H1 (cell line): ENCODE measurements around the gene CNGA2. TPM values are rescaled to one million over a fixed set of nuclear protein-coding genes. Genes with fewer than 3 reads are reported as not detected.

ENCODE experiments used
- CTCF ChIA-PET: fragments of 300-600 bp; sonication (Branson Sonifier 250); formaldehyde crosslinking; loops from one replicate; lab custom pipeline; 2021; ENCODE audit not compliant: partially characterized antibody; lab: Charles Lee
- POLR2A ChIA-PET: fragments of 300-600 bp; sonication (Branson Sonifier 250); formaldehyde crosslinking; loops from one replicate; lab custom pipeline; 2021; ENCODE audit warnings: inconsistent platforms; ENCODE audit not compliant: partially characterized antibody; lab: Charles Lee
- DNase-seq, 2 experiments: peaks; one replicate each; pipeline versions ENCODE4 v3.0.0 to v3.0.0-alpha.2; 2010 to 2022; ENCODE audit warnings: low spot score in 2 of 2, low read depth in 1 of 2, mixed read lengths in 1 of 2
- FAIRE-seq: peaks from 2 replicates; lab custom pipeline; 2011; peaks lifted over from hg19 to GRCh38; lab: Jason Lieb, UNC
- H2AFZ ChIP-seq: 2 replicates; pipeline ENCODE4 v1.8.1; 2012; ENCODE audit warnings: low read length, inconsistent platforms
- H2AK5ac ChIP-seq: 2 replicates; pipeline ENCODE4 v1.6.1; 2013; ENCODE audit warnings: low read depth, low read length
- H2BK120ac ChIP-seq: replicated peaks from 2 replicates; pipeline ENCODE3; 2013; ENCODE audit warnings: low read depth, low read length, inconsistent platforms
- H2BK12ac ChIP-seq: 2 replicates; pipeline ENCODE4 v1.6.1; 2013; ENCODE audit warnings: low read depth, low read length
- H2BK15ac ChIP-seq: 2 replicates; pipeline ENCODE4 v1.6.1; 2013; ENCODE audit warnings: low read length
- H2BK20ac ChIP-seq: 2 replicates; pipeline ENCODE4 v1.6.1; 2013; ENCODE audit warnings: low read length
- H2BK5ac ChIP-seq: 2 replicates; pipeline ENCODE4 v1.6.1; 2013; ENCODE audit warnings: low read depth, low read length
- H3K14ac ChIP-seq: 2 replicates; pipeline ENCODE4 v1.6.1; 2013; ENCODE audit warnings: inconsistent platforms; ENCODE audit not compliant: insufficient read length
- H3K18ac ChIP-seq: 2 replicates; pipeline ENCODE4 v1.6.1; 2013; ENCODE audit warnings: low read length; ENCODE audit errors: extremely low read depth
- H3K23ac ChIP-seq: 2 replicates; pipeline ENCODE4 v1.6.1; 2013; ENCODE audit warnings: inconsistent platforms; ENCODE audit not compliant: insufficient read length
- H3K23me2 ChIP-seq: 2 replicates; pipeline ENCODE4 v1.6.1; 2013; ENCODE audit warnings: low read depth, low read length
- H3K27ac ChIP-seq: 2 replicates; pipeline ENCODE4 v1.6.1; 2011; ENCODE audit warnings: low read depth, low read length, inconsistent platforms
- H3K27me3 ChIP-seq, 4 experiments: replicated peaks in 1 of 4; 1 replicate in 1 of 4; 2 replicates in 3 of 4; pipeline versions ENCODE4 v1.6.1 to v1.8.1; 2011 to 2013; ENCODE audit warnings: low read length in 3 of 4, mild to moderate bottlenecking in 3 of 4, inconsistent platforms in 2 of 4, mixed read lengths in 2 of 4, moderate library complexity in 1 of 4; ENCODE audit not compliant: control insufficient read depth in 3 of 4, insufficient read depth in 3 of 4; ENCODE audit errors: extremely low read depth in 1 of 4
- H3K36me3 ChIP-seq, 4 experiments: 2 replicates each; pipeline versions ENCODE4 v1.6.1 to v1.8.1; 2011 to 2013; ENCODE audit warnings: mild to moderate bottlenecking in 4 of 4, low read length in 3 of 4, moderate library complexity in 2 of 4, control low read depth in 1 of 4, inconsistent platforms in 1 of 4; ENCODE audit not compliant: insufficient read depth in 4 of 4, control insufficient read depth in 2 of 4
- H3K4ac ChIP-seq: replicated peaks from 2 replicates; pipeline ENCODE3; 2013; ENCODE audit warnings: low read length, low read depth, mixed read lengths, inconsistent platforms; ENCODE audit not compliant: insufficient read length
- H3K4me1 ChIP-seq, 4 experiments: replicated peaks in 1 of 4; 1 replicate in 1 of 4; 2 replicates in 3 of 4; pipeline versions ENCODE4 v1.6.1 to v1.8.1; 2011 to 2013; ENCODE audit warnings: low read length in 3 of 4, inconsistent platforms in 2 of 4, mixed read lengths in 1 of 4; ENCODE audit not compliant: insufficient read depth in 4 of 4, control insufficient read depth in 3 of 4
- H3K4me2 ChIP-seq, 2 experiments: 2 replicates each; pipeline versions ENCODE4 v1.6.1 to v1.8.1; 2011 to 2013; ENCODE audit warnings: low read depth in 2 of 2, low read length in 2 of 2, control low read depth in 1 of 2, inconsistent platforms in 1 of 2, mild to moderate bottlenecking in 1 of 2; ENCODE audit not compliant: insufficient read depth in 1 of 2
- H3K4me3 ChIP-seq, 4 experiments: fragments of 200-600, 300-600 bp in 1 of 4; sonication (generic), shearing (Covaris generic), sonication (Bioruptor Twin) in 1 of 4; 2 replicates each; pipeline versions ENCODE4 v1.5.1 to v1.8.1; 2011 to 2016; ENCODE audit warnings: low read length in 4 of 4, low read depth in 3 of 4, control low read depth in 2 of 4, inconsistent platforms in 2 of 4, mild to moderate bottlenecking in 2 of 4, mixed read lengths in 1 of 4, moderate library complexity in 1 of 4; ENCODE audit not compliant: insufficient read depth in 2 of 4; ENCODE audit errors: extremely low read depth in 1 of 4
- H3K56ac ChIP-seq: replicated peaks from 2 replicates; pipeline ENCODE3; 2013; ENCODE audit warnings: low read depth, mild to moderate bottlenecking, mixed read lengths, low read length, inconsistent platforms; ENCODE audit not compliant: insufficient read length
- H3K79me1 ChIP-seq: 2 replicates; pipeline ENCODE4 v1.6.1; 2013; ENCODE audit warnings: low read depth, low read length, control low read depth
- H3K79me2 ChIP-seq, 2 experiments: 2 replicates each; pipeline versions ENCODE4 v1.6.1 to v1.8.1; 2012 to 2013; ENCODE audit warnings: low read length in 2 of 2, mild to moderate bottlenecking in 2 of 2, inconsistent platforms in 1 of 2; ENCODE audit not compliant: insufficient read depth in 2 of 2, control insufficient read depth in 1 of 2
- H3K9ac ChIP-seq, 4 experiments: replicated peaks in 1 of 4; 1 replicate in 1 of 4; 2 replicates in 3 of 4; pipeline versions ENCODE4 v1.6.1 to v1.8.1; 2011 to 2013; ENCODE audit warnings: low read depth in 3 of 4, low read length in 3 of 4, control low read depth in 2 of 4, mild to moderate bottlenecking in 2 of 4, moderate library complexity in 2 of 4, inconsistent platforms in 1 of 4; ENCODE audit errors: extremely low read depth in 1 of 4
- H3K9me3 ChIP-seq, 2 experiments: 2 replicates each; pipeline versions ENCODE4 v1.6.1 to v1.8.1; 2012 to 2013; ENCODE audit warnings: mild to moderate bottlenecking in 2 of 2, moderate library complexity in 2 of 2, control low read depth in 1 of 2, inconsistent platforms in 1 of 2, low read depth in 1 of 2, low read length in 1 of 2, mixed read lengths in 1 of 2; ENCODE audit not compliant: insufficient read depth in 2 of 2
- H4K20me1 ChIP-seq, 2 experiments: replicated peaks in 1 of 2; 2 replicates each; pipeline versions ENCODE3 to v1.8.1; 2011 to 2013; ENCODE audit warnings: inconsistent platforms in 2 of 2, low read length in 2 of 2, mild to moderate bottlenecking in 1 of 2; ENCODE audit not compliant: insufficient read depth in 2 of 2, control insufficient read depth in 1 of 2
- H4K5ac ChIP-seq: 2 replicates; pipeline ENCODE4 v1.6.1; 2013; ENCODE audit warnings: low read length, low read depth, mixed read lengths, inconsistent platforms; ENCODE audit not compliant: insufficient read length
- H4K8ac ChIP-seq: 2 replicates; pipeline ENCODE4 v1.8.0; 2013; ENCODE audit warnings: mild to moderate bottlenecking, moderate library complexity, low read length, inconsistent platforms; ENCODE audit not compliant: insufficient read depth; ENCODE audit errors: extremely low read depth
- H4K91ac ChIP-seq: replicated peaks from 2 replicates; pipeline ENCODE3; 2013; ENCODE audit warnings: low read length, mixed read lengths, inconsistent platforms; ENCODE audit not compliant: insufficient read length
- BRCA1 ChIP-seq: IDR thresholded peaks from 2 replicates; pipeline ENCODE4 v1.6.1; 2012; ENCODE audit warnings: low read depth, low read length, improper control_type of control experiment
- EGR1 ChIP-seq: IDR thresholded peaks from 2 replicates; pipeline ENCODE4 v1.6.1; 2011; ENCODE audit warnings: low read depth, low read length, borderline replicate concordance
- EP300 ChIP-seq, 2 experiments: IDR thresholded peaks; 1 replicate in 1 of 2; 2 replicates in 1 of 2; pipeline ENCODE4 v1.6.1; 2011 to 2012; ENCODE audit warnings: low read depth in 2 of 2, low read length in 2 of 2, mild to moderate bottlenecking in 2 of 2, borderline replicate concordance in 1 of 2, inconsistent platforms in 1 of 2, moderate library complexity in 1 of 2
- EZH2 ChIP-seq: fragments of 200-600 bp; sonication (generic); IDR thresholded peaks from 2 replicates; pipeline ENCODE4 v1.7.1; 2012; ENCODE audit warnings: low read depth, mild to moderate bottlenecking, moderate library complexity, low read length, inconsistent platforms; ENCODE audit not compliant: severe bottlenecking
- GABPA ChIP-seq: IDR thresholded peaks from 2 replicates; pipeline ENCODE4 v1.6.1; 2011; ENCODE audit warnings: mild to moderate bottlenecking, low read length, moderate library complexity, borderline replicate concordance; ENCODE audit not compliant: insufficient read depth
- GTF2F1 ChIP-seq: IDR thresholded peaks from 2 replicates; pipeline ENCODE4 v1.6.1; 2012; ENCODE audit warnings: low read depth, low read length, improper control_type of control experiment, borderline replicate concordance
- JUN ChIP-seq: IDR thresholded peaks from 2 replicates; pipeline ENCODE4 v1.6.1; 2011; ENCODE audit warnings: low read depth, mild to moderate bottlenecking, improper control_type of control experiment, low read length
- RBBP5 ChIP-seq: IDR thresholded peaks from 2 replicates; pipeline ENCODE4 v1.7.1; 2012; ENCODE audit warnings: low read depth, mild to moderate bottlenecking, inconsistent platforms, low read length, moderate library complexity, borderline replicate concordance
- RFX5 ChIP-seq: IDR thresholded peaks from 2 replicates; pipeline ENCODE4 v1.6.1; 2011; ENCODE audit warnings: low read depth, low read length, improper control_type of control experiment, borderline replicate concordance
- RNF2 ChIP-seq: fragments of 200-900, 300-1000 bp; sonication (generic); IDR thresholded peaks from 2 replicates; pipeline ENCODE4 v1.7.1; 2016; ENCODE audit warnings: borderline replicate concordance, low read depth, mild to moderate bottlenecking, antibody characterized with exemption, low read length; ENCODE audit not compliant: poor library complexity, severe bottlenecking; ENCODE audit errors: missing control alignments
- RXRA ChIP-seq: IDR thresholded peaks from 2 replicates; pipeline ENCODE4 v1.6.1; 2011; ENCODE audit warnings: low read depth, mild to moderate bottlenecking, low read length, moderate library complexity; ENCODE audit not compliant: insufficient read depth
- SP1 ChIP-seq: IDR thresholded peaks from 2 replicates; pipeline ENCODE4 v1.6.1; 2011; ENCODE audit warnings: low read depth, low read length
- TEAD4 ChIP-seq: IDR thresholded peaks from 2 replicates; pipeline ENCODE4 v1.6.1; 2012; ENCODE audit warnings: low read depth, low read length, inconsistent platforms, mixed read lengths
- WGBS, 2 experiments: shearing (Covaris generic) in 1 of 2; methylation state at CpG; one replicate each; pipeline versions ENCODE4 v1.1.6 to v1.1.7; 2013 to 2015; ENCODE audit warnings: low lambda C conversion rate in 2 of 2, mixed read lengths in 2 of 2, inconsistent platforms in 1 of 2, low coverage in 1 of 2, missing lambda C conversion rate in 1 of 2; ENCODE audit not compliant: insufficient replicate concordance in 2 of 2, insufficient coverage in 1 of 2, insufficient read length in 1 of 2; ENCODE audit errors: extremely low coverage in 1 of 2, missing lambda C conversion rate in 1 of 2; 5-methylcytosine and 5-hydroxymethylcytosine counted together
- polyA plus RNA-seq, 7 experiments: library from polyadenylated mRNA; depleted of rRNA in 3 of 7; stranded (reverse) in 5 of 7; unstranded in 2 of 7; fragments of >200 nt in 5 of 7; fragments of 200-250 nt in 2 of 7; gene quantifications; 1 replicate in 5 of 7; 2 replicates in 1 of 7; 4 replicates in 1 of 7; pipeline versions ENCODE4 v1.2.1 to v1.2.3, GENCODE V29; 2011 to 2013; ENCODE audit warnings: missing spikeins in 2 of 7, mixed read lengths in 2 of 7
- total RNA-seq: library from RNA; stranded (reverse); fragmentation: NEBNext Ultra II Directional; extraction: Animal tissue kit (Norgen Biotek cat#: 25700); gene quantifications from 2 replicates; pipeline ENCODE4 v1.2.1, GENCODE V29; 2021

The CNGA2 gene
- total and polyA plus RNA-seq, 2 of the 8 experiments (the other 6 are each of a cell fraction or from before 2014, with no cell fraction given) = not detected

DNA sequence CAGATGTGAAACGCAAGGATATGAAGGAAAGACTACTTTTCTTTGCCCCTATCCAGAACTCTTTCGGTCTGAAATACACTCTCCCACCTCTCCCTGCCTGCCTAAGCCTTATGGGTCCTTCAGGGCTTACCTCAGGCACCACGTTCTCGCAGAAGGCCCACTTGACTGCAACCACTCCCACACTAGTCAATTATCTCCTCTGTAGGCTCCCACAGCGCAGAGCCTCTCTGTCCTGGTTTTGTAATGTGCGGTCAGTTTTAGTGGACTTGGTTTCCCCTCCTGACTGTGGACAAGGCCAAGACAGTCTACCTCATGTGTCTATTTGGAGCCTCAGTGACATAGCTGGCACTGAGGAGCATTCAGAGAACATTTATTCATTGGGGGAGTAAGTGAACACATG is 11.1 kb downstream of the CNGA2 start:
- Histone ChIP-seq H3K36me3 (no peaks in the 10 kb centered on the region), H3K4me1 (0 out of 7 replicates have a peak, but pooled peaks cover 0 to 2% (median 0%) of the 10 kb centered on the region in 4 experiments), H2BK15ac (no peak overlapping the region), H3K4ac (no peak overlapping the region), H2AFZ (no peak overlapping the region), H3K23me2 (no peaks in the 10 kb centered on the region; the same call in 1 of the 2 replicates), H2AK5ac (no peak overlapping the region), H4K8ac (no peak overlapping the region), H3K23ac (no peak overlapping the region), H3K4me3 (no peak overlapping the region), H2BK12ac (no peak overlapping the region), H2BK20ac (no peak overlapping the region), H2BK120ac (no peak overlapping the region), H3K79me2 (no peaks in the 10 kb centered on the region), H3K18ac (no peak overlapping the region), H3K9me3 (no peaks in the 10 kb centered on the region), H3K27ac (no peak overlapping the region), H3K56ac (no peak overlapping the region), H4K20me1 (no peaks in the 10 kb centered on the region), H4K5ac (no peak overlapping the region), H3K27me3 (no peaks in the 10 kb centered on the region), H3K4me2 (no peak overlapping the region), H3K79me1 (no peaks in the 10 kb centered on the region), H4K91ac (no peak overlapping the region), H3K14ac (no peak overlapping the region), H2BK5ac (no peak overlapping the region), H3K9ac (no peak overlapping the region)
- CTCF ChIA-PET = no interaction called here
- no peak for TF ChIP-seq GABPA
- no peak for TF ChIP-seq EZH2
- no peak for TF ChIP-seq GTF2F1
- TF ChIP-seq RXRA = no peak
- TF ChIP-seq BRCA1 = no peak
- no peak for TF ChIP-seq RBBP5
- TF ChIP-seq SP1 = no peak
- no peak for TF ChIP-seq TEAD4
- TF ChIP-seq EP300 (IDR thresholded peaks at IDR 0.05; ENCODE audit: borderline replicate concordance in 1 of 2, low read depth in 2 of 2, low read length in 2 of 2) = no peak
- TF ChIP-seq EGR1 = no peak
- TF ChIP-seq JUN = no peak
- no peak for TF ChIP-seq RFX5
- TF ChIP-seq RNF2 = no peak
- DNase-seq (no peak), FAIRE-seq (no peak)
- 89% methylated on average over 6 of the region's 6 CpGs; no CpG with 5 or more reads in 1 of the 2 experiments for WGBS, 2 experiments
- POLR2A ChIA-PET = no interaction called here
